OCI-LY7 (cell line): ENCODE results near the gene FAH. TPM values are rescaled to one million over a fixed set of nuclear protein-coding genes. Genes with fewer than 3 reads are reported as not detected.

ENCODE experiments used
- BruUV-seq: library from RNA; stranded (reverse); fragments of 400-500 nt; replicated peaks from 2 replicates; lab custom pipeline; 2021; lab: Mats Ljungman, UMichigan
- CTCF ChIA-PET: fragments of 300-600 bp; sonication (Branson Sonifier 250); formaldehyde crosslinking; loops from one replicate; lab custom pipeline; 2022; ENCODE audit warnings: antibody characterized with exemption; ENCODE audit not compliant: unreplicated experiment; lab: Charles Lee
- POLR2A ChIA-PET: fragments of 300-600 bp; sonication (Branson Sonifier 250); formaldehyde crosslinking; loops from one replicate; lab custom pipeline; 2022; ENCODE audit warnings: antibody characterized with exemption; lab: Charles Lee
- DNase-seq: peaks from one replicate; pipeline ENCODE4 v3.0.0-alpha.2; 2015; ENCODE audit warnings: low spot score
- H2AFZ ChIP-seq: fragments of 200-600 bp; sonication (generic), shearing (Covaris generic); 2 replicates; pipeline ENCODE4 v1.6.1; 2014; ENCODE audit warnings: mild to moderate bottlenecking, antibody characterized with exemption, low read length, moderate library complexity
- H3K27ac ChIP-seq: fragments of 200-600 bp; sonication (generic); 2 replicates; pipeline ENCODE4 v1.5.1; 2014; ENCODE audit warnings: mixed run types, low read depth, mild to moderate bottlenecking, moderate library complexity, low read length, inconsistent platforms; ENCODE audit not compliant: poor library complexity, severe bottlenecking
- H3K36me3 ChIP-seq: fragments of 200-600 bp; sonication (generic); 2 replicates; pipeline ENCODE4 v1.6.1; 2014; ENCODE audit warnings: mild to moderate bottlenecking, antibody characterized with exemption, low read length, moderate library complexity, mixed read lengths; ENCODE audit not compliant: insufficient read depth
- H3K4me1 ChIP-seq: fragments of 200-600 bp; sonication (generic); 2 replicates; pipeline ENCODE4 v1.5.1; 2014; ENCODE audit warnings: mild to moderate bottlenecking, low read length; ENCODE audit not compliant: insufficient read depth, poor library complexity, severe bottlenecking
- H3K4me2 ChIP-seq: fragments of 200-600 bp; sonication (generic); 2 replicates; pipeline ENCODE4 v1.6.1; 2014; ENCODE audit warnings: mild to moderate bottlenecking, low read length
- H3K4me3 ChIP-seq: fragments of 200-600 bp; sonication (generic); 2 replicates; pipeline ENCODE4 v1.5.1; 2014; ENCODE audit warnings: mild to moderate bottlenecking, low read depth, low read length; ENCODE audit not compliant: poor library complexity, severe bottlenecking
- H3K79me2 ChIP-seq: fragments of 200-600 bp; sonication (generic); 2 replicates; pipeline ENCODE4 v1.6.1; 2016; ENCODE audit warnings: low read depth, mild to moderate bottlenecking, low read length, moderate library complexity, mixed read lengths; ENCODE audit not compliant: insufficient read depth
- H3K9me2 ChIP-seq: fragments of 200-600 bp; sonication (generic); 2 replicates; pipeline ENCODE4 v1.6.1; 2016; ENCODE audit warnings: mild to moderate bottlenecking, low read length, mixed read lengths; ENCODE audit not compliant: insufficient read depth
- H3K9me3 ChIP-seq: fragments of 200-600 bp; sonication (generic); 2 replicates; pipeline ENCODE4 v1.6.1; 2014; ENCODE audit warnings: mild to moderate bottlenecking, mixed run types, low read length, mixed read lengths
- H4K20me1 ChIP-seq: fragments of 200-600 bp; sonication (generic); 2 replicates; pipeline ENCODE4 v1.6.1; 2014; ENCODE audit warnings: mild to moderate bottlenecking, antibody characterized with exemption, low read length, moderate library complexity, mixed read lengths; ENCODE audit not compliant: insufficient read depth
- CTCF ChIP-seq: fragments of 200-600 bp; sonication (generic); conservative IDR thresholded peaks from 2 replicates; pipeline ENCODE4 v1.5.1; 2014; ENCODE audit warnings: mild to moderate bottlenecking, antibody characterized with exemption, low read length, moderate library complexity, mixed read lengths
- EZH2phosphoT487 ChIP-seq: fragments of 200-600 bp; sonication (generic); IDR thresholded peaks from 2 replicates; pipeline ENCODE4 v1.6.1; 2018; ENCODE audit warnings: low read depth, borderline replicate concordance, mild to moderate bottlenecking, mixed run types, antibody characterized with exemption, low read length, moderate library complexity, mixed read lengths
- intact Hi-C: fragments of 100-400 bp; cut with micrococcal nuclease; formaldehyde crosslinking; loops from one replicate; pipeline ENCODE4 v1.10.0; 2022; ENCODE audit not compliant: unreplicated experiment
- total RNA-seq, 2 experiments: library from RNA; depleted of rRNA in 1 of 2; stranded (reverse); fragments of >200 nt in 1 of 2; shearing (Covaris generic) in 1 of 2; gene quantifications; 2 replicates each; pipeline ENCODE4 v1.2.3, GENCODE V29; 2014 to 2022

Gene FAH
- total RNA-seq, 2 experiments from 2014 or later, result 9.4 to 18.4 TPM

- DNase-seq, result no peak
- Histone ChIP-seq H3K36me3 (0 out of 2 replicates have a peak, but pooled peaks cover 6% of the 10 kb centered on the region), H3K79me2 (no peaks in the 10 kb centered on the region), H2AFZ (no peak overlapping the region), H3K4me1 (no peaks in the 10 kb centered on the region), H3K27ac (no peak overlapping the region), H3K9me2 (no peaks in the 10 kb centered on the region), H3K4me3 (no peak overlapping the region), H4K20me1 (no peaks in the 10 kb centered on the region), H3K4me2 (no peak overlapping the region), H3K9me3 (no peaks in the 10 kb centered on the region)
- TF ChIP-seq CTCF, result no peak
- no peak for TF ChIP-seq EZH2phosphoT487
- BruUV-seq, result no TSS peak
- intact Hi-C loops, result no loop called here
- POLR2A ChIA-PET, result interaction anchor here (0.9 to 1.5 kb wide), 2 partner anchors 17 to 96 kb away, joined by 3 to 4 read pairs; no protein-coding TSS in a partner anchor
- CTCF ChIA-PET, result interaction anchor here (0.6 kb wide), 1 partner anchor 318 kb away, joined by 3 read pairs; no protein-coding TSS in a partner anchor
These were observed 15.6 kb downstream of the FAH start for GRCh38 chr15:80168421-80168820.

GRCh38 chr15:80169768-80170357 is 17.1 kb downstream of the FAH start:
- POLR2A ChIA-PET, result interaction anchor here (0.5 to 0.7 kb wide), 2 partner anchors 9 to 77 kb away, joined by 3 to 4 read pairs; no protein-coding TSS in a partner anchor
- no peaks in the 10 kb centered on the region for H3K9me3 ChIP-seq
- no peak for TF ChIP-seq CTCF
- no peak for TF ChIP-seq EZH2phosphoT487
- no peaks in the 10 kb centered on the region for H3K79me2 ChIP-seq
- no peaks in the 10 kb centered on the region for H3K4me1 ChIP-seq
- H3K4me3 ChIP-seq, result no peak overlapping the region
- H3K9me2 ChIP-seq, result no peaks in the 10 kb centered on the region
- no peak overlapping the region for H2AFZ ChIP-seq
- DNase-seq, result no peak
- H3K4me2 ChIP-seq, result no peak overlapping the region
- H3K36me3 ChIP-seq, result no peaks in the 10 kb centered on the region
- no peaks in the 10 kb centered on the region for H4K20me1 ChIP-seq
- CTCF ChIA-PET, result no interaction called here
- H3K27ac ChIP-seq, result no peak overlapping the region
- BruUV-seq, result no TSS peak
- intact Hi-C loops, result loop anchor here (5.0 kb wide), 2 partner anchors 273 to 318 kb away; partner anchors contain the start of gene MTHFS

GRCh38 chr15:80170596-80170995 is 17.8 kb downstream of the FAH start:
- Histone ChIP-seq H3K4me1 (no peaks in the 10 kb centered on the region), H4K20me1 (no peaks in the 10 kb centered on the region), H3K79me2 (no peaks in the 10 kb centered on the region), H3K4me2 (no peak overlapping the region), H2AFZ (no peak overlapping the region), H3K27ac (no peak overlapping the region), H3K4me3 (no peak overlapping the region), H3K36me3 (no peaks in the 10 kb centered on the region), H3K9me2 (no peaks in the 10 kb centered on the region), H3K9me3 (no peaks in the 10 kb centered on the region)
- intact Hi-C loops, result loop anchor here (5.0 kb wide), 2 partner anchors 273 to 318 kb away; partner anchors contain the start of gene MTHFS
- CTCF ChIA-PET, result no interaction called here
- BruUV-seq, result no TSS peak
- no peak for DNase-seq
- TF ChIP-seq CTCF, result no peak
- TF ChIP-seq EZH2phosphoT487, result no peak
- POLR2A ChIA-PET, result interaction anchor here (0.5 kb wide), 1 partner anchor 78 kb away, joined by 3 read pairs; no protein-coding TSS in a partner anchor
